GM12801 (cell line): Measurements from ENCODE around the gene GPC5.

Experiments
- TF ChIP-seq, protein P1 (sequence below): IDR thresholded peaks from one replicate; pipeline ENCODE4 v1.5.1; 2011; ENCODE audit warnings: control low read depth; ENCODE audit not compliant: insufficient read length; ENCODE audit errors: extremely low read depth

Gene GPC5

DNA sequence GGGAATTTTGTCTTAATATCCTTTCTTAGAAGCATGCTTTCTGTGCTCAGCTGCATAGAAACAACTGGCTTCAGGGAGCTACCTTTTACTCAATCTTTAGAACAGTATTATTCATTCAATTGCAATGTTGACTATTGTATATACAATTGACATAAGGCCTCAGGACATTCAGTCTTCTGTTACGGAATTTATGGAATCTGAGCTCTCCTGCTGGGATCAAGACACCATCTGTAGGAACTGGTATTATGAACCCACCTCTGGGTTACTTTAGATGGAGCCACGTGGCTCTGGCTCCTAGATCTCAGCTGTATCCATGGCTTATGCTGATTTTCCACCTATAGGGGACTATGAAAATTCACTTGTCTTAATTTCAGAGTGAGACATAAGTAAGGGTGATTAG lies 1112.0 kb downstream of the GPC5 start:
- TF ChIP-seq, protein P1, sequence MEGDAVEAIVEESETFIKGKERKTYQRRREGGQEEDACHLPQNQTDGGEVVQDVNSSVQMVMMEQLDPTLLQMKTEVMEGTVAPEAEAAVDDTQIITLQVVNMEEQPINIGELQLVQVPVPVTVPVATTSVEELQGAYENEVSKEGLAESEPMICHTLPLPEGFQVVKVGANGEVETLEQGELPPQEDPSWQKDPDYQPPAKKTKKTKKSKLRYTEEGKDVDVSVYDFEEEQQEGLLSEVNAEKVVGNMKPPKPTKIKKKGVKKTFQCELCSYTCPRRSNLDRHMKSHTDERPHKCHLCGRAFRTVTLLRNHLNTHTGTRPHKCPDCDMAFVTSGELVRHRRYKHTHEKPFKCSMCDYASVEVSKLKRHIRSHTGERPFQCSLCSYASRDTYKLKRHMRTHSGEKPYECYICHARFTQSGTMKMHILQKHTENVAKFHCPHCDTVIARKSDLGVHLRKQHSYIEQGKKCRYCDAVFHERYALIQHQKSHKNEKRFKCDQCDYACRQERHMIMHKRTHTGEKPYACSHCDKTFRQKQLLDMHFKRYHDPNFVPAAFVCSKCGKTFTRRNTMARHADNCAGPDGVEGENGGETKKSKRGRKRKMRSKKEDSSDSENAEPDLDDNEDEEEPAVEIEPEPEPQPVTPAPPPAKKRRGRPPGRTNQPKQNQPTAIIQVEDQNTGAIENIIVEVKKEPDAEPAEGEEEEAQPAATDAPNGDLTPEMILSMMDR = no peak

DNA sequence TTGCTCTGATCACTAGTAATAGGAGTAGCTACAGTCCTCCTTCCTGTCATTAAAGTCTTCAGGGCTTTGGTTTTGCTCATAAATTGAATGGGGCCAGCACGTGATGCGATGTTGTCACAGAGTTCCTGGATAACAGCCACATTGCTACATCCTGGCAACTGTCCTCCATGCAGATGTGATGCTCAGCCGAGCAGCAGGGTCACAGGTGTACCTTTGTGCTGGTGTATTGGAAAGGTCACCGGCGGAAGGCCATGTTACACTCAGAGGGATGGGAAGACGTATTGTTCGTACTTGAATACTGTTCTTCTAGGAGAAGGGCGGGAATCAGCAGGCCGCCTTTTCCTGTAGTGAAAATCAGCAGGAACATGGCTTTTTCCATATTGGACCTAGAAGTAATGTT lies 1114.4 kb downstream of the GPC5 start:
- TF ChIP-seq, protein P1 = no peak

DNA sequence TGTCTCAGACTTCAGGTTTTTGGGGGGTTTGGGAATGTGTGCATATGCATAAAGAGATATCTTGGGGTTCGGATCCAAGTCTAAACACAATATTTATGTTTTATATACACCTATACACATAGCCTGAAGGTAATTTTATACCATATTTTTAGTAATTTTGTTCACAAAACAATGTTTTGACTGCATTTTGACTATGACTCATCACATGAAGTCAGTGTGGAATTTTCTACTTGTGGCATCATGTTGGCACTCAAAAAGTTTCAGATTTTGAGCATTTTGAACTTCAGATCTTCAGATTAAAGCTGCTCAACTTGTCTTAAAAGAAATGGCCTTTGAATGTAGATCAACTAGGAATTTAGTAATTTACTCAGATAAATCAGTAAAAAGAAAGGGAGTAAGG lies 1115.3 kb downstream of the GPC5 start:
- TF ChIP-seq, protein P1 = no peak

DNA sequence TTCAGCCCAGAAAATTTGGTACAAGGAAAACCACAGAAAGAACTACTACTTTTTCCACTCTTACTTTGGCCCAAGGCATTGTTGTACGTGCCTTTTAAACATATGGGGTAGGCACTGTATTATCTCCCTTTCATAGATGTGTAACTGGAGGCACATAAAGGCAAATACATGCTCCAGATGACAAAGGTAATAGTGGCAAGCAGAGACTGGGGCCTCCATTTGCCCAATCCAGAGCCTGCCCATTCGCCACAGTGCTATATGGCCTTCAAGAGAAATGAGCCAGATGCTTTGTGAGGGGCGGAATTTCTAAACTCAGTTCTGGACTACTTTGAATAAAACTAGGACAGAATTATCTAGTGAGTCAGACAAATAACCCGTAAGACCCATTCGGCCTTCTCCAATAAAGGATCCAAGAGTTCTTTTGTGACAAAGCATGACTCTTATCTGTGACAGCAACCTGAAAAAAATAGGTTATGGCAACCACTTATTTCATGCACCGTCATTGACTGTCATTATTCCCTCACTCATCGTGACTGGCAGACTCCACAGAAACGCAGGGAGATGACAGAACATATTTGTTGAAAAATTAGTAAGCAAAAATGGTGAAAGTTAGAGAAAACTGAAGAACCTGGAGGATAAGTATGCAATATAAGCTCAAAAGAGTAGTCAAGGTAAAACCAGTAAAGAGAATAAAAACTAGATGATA lies 1116.2 kb downstream of the GPC5 start:
- TF ChIP-seq, protein P1 = no peak

DNA sequence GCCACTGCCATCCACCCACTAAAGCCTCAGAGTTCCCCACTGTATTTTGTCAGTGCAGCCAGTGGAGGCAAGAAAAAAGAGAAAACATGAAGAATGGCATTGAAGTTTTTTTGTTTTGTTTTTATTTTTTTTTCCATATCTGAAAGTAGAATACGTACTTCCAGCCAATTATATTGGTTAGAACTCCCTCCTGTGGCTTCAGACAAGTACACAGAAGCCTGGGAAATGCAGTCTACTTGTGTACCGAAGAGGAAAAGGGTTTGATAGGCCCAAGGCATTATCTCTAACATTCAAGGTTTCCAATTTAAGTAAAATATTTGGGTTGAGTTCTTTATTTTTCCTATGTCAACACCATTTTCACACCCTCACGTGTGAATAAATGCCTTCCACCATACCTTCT lies 1131.9 kb downstream of the GPC5 start:
- TF ChIP-seq, protein P1 = no peak

DNA sequence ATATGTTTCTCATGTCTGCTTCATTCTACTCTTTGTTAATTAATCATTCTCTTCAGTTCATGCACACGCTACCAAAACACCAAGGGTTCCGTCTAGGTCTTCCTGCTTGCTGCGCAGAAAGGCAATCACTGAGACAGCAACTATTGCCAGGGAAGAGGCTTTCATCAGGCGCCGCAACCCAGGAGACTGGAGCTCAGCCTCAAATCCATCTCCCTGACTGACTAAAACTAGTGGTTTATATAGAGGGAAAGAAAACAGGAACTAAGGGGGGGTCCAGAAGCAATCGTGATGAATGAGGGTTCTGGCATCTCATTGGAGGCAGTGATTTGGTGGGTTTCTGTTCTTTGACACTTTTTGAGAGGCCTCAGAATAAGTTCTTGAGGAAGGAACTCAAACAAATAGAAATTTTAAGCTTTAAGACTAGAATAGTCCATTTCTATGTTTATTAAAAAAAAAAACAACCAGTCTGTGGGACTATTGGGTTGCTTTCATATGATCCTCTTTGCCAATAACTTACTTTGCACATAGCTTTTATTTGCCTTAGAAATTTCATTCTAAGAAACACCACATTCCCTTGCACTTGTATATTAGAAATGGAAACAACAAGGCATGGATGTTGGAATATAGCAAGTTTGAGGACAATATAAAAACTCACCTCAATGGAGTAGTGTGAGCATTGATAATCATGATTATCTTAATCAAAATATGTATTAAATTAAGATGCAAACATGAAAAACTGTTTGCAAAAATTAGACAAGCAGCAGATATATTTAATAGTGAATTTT lies 1137.0 kb downstream of the GPC5 start:
- TF ChIP-seq, protein P1 = no peak

DNA sequence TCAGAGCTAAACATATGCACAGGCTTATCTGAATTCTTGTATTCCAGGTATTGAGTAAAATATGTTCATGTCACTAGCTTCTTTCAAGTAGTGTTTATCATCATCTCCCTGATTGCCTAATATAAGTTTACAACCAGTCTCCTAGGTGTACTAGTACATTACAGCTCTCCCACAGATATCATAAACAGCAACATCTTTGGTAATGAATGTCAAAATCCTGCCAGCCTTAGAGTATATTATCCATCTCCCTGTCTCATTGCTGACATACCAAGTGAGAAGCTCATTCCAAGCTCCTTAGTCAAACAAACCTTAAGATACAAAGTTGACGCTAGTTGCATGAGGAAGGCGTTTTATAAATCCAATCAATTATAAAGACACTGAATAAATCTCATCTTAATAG lies 1139.0 kb downstream of the GPC5 start:
- TF ChIP-seq, protein P1 = no peak
